ENCODE measurements around the gene EPSTI1.

EPSTI1 gene

DNA sequence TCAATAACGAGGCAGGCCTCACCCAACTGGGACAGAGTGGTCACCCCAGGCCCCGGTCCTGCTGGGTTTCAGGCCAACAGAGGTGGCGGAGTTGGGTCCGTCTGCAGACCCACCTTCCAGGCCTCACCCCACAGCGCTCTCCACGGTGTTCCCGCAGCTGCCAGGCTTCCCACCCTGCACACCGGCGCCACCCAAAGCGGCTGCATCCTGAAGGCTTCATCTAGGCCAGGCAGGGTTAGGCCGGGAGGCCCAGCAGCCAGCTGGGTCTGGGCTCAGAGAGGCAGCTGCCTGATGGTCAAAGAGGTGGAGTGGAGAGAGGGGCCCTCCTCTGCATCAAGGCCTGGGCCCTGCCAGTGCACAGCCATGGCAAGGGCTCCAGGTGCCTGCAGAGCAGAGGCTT lies 44.1 kb downstream of the EPSTI1 start:
- Histone ChIP-seq H3K4me3 (ENCODE audit: low read depth, low read length) (no peak overlapping the region), H3K27me3 (ENCODE audit: insufficient read depth, low read length) (no peaks in the 10 kb centered on the region), H3K4me1 (ENCODE audit: control insufficient read depth, insufficient read depth, low read length, unreplicated experiment) (peaks cover 8% of the 10 kb centered on the region), H3K36me3 (ENCODE audit: insufficient read depth, low read length) (peaks cover 40% of the 10 kb centered on the region), H3K79me2 (ENCODE audit: control insufficient read depth, insufficient read depth, low read length, unreplicated experiment) (peaks cover 3% of the 10 kb centered on the region), H3K27ac (ENCODE audit: low read depth, low read length) (no peak overlapping the region), H2AFZ (ENCODE audit: low read length, unreplicated experiment) (no peak overlapping the region)

DNA sequence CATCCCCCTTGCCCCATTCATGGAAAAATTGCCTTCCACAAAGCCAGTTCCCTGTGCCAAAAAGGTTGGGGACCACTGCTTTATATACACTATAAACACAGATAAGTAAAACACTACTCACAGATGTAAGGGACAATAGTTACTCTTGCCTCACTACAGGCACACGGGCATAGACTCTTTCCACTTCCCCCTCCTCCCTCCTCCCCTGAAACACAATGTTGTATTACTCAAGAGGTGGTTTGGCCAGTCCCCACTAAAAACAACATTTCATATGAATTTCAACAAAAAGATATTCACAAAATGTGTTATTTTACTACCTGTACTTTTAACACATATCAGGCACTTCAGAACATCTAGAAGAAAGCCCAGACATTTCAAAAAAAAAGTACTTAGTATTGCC lies 45.1 kb downstream of the EPSTI1 start:
- H3K4me1 ChIP-seq (ENCODE audit: control insufficient read depth, insufficient read depth, low read length, unreplicated experiment) = peaks cover 8% of the 10 kb centered on the region
- H3K36me3 ChIP-seq (ENCODE audit: insufficient read depth, low read length) = peaks cover 30% of the 10 kb centered on the region
- peaks cover 3% of the 10 kb centered on the region for H3K79me2 ChIP-seq (ENCODE audit: control insufficient read depth, insufficient read depth, low read length, unreplicated experiment)
- H3K4me3 ChIP-seq (ENCODE audit: low read depth, low read length) = no peak overlapping the region
- H2AFZ ChIP-seq (ENCODE audit: low read length, unreplicated experiment) = no peak overlapping the region
- H3K27me3 ChIP-seq (ENCODE audit: insufficient read depth, low read length) = no peaks in the 10 kb centered on the region
- H3K27ac ChIP-seq (ENCODE audit: low read depth, low read length) = no peak overlapping the region

DNA sequence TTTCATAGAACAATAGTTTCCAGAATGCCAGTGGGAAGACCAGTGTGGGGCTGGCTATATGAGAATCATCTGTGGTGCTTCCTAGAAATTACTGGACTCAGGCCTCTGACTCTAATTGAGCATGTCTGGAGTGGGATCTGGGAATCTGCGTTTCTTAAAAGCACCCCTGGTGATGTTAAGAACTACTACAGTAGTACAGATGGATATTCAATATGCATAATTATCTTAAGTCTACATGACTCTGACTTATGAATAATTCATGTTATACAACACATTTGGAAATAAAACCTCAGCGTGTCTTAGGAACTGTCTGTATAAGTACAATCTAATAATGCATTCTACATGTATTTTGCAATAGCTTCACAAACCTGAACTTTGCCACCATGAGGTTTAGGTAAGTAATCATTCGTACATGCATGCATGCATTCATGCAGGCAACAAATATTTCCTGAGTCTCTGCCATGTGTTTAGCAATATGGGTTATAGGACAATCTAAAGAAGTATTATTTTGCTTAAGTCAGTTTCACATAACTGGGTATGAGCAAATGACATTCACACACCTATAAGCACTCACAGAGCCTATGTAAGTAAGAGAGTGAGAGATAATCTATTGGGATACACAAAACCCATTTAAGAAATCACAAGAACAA lies 62.0 kb downstream of the EPSTI1 start:
- no peak overlapping the region for H3K27ac ChIP-seq (ENCODE audit: low read depth, low read length)
- H2AFZ ChIP-seq (ENCODE audit: low read length, unreplicated experiment) = no peak overlapping the region
- H3K27me3 ChIP-seq (ENCODE audit: insufficient read depth, low read length) = no peaks in the 10 kb centered on the region
- no peaks in the 10 kb centered on the region for H3K4me1 ChIP-seq (ENCODE audit: control insufficient read depth, insufficient read depth, low read length, unreplicated experiment)
- H3K4me3 ChIP-seq (ENCODE audit: low read depth, low read length) = no peak overlapping the region
- H3K36me3 ChIP-seq (ENCODE audit: insufficient read depth, low read length) = peaks cover 25% of the 10 kb centered on the region
- H3K79me2 ChIP-seq (ENCODE audit: control insufficient read depth, insufficient read depth, low read length, unreplicated experiment) = no peaks in the 10 kb centered on the region

DNA sequence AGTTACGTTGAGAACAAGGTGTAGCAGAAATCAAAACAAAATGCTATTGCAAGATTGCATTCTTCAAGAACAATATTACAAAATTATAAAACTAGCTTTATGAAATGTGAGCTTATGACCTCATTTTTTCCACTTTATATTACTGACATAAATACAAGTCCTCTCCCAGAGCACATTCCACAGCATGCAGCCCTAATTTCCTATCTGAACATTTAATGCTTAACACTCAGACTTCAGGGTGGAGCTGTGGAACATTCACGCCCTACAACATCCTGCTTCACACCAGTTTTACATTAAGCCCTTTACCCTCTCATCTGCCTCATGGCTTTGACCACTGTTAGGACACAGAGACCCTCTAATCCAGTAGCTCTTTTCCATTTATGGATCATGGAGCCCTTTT lies 65.5 kb downstream of the EPSTI1 start:
- no peak overlapping the region for H3K4me3 ChIP-seq (ENCODE audit: low read depth, low read length)
- H3K27ac ChIP-seq (ENCODE audit: low read depth, low read length) = no peak overlapping the region
- no peak overlapping the region for H2AFZ ChIP-seq (ENCODE audit: low read length, unreplicated experiment)
- H3K79me2 ChIP-seq (ENCODE audit: control insufficient read depth, insufficient read depth, low read length, unreplicated experiment) = no peaks in the 10 kb centered on the region
- peaks cover 16% of the 10 kb centered on the region for H3K36me3 ChIP-seq (ENCODE audit: insufficient read depth, low read length)
- no peaks in the 10 kb centered on the region for H3K4me1 ChIP-seq (ENCODE audit: control insufficient read depth, insufficient read depth, low read length, unreplicated experiment)
- no peaks in the 10 kb centered on the region for H3K27me3 ChIP-seq (ENCODE audit: insufficient read depth, low read length)

DNA sequence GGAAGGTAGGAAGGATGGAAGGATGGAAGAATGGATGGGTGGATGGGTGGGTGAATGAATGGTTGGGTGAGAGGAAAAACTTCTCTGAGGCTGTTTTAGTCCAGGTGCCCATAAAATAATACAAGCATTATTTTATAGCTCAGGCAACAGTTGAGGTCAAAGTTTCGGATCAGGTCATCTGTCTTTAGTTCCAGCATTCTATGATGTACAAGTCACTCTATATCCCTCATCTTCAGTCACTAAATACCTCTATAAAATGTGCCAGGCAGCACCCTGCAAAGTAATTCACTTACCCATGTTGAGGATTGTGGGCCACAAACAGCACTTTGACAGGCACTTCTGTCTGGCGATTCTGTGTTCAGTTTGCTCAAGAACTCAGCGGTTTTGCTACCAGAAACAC lies 66.0 kb downstream of the EPSTI1 start:
- Histone ChIP-seq H3K79me2 (ENCODE audit: control insufficient read depth, insufficient read depth, low read length, unreplicated experiment) (no peaks in the 10 kb centered on the region), H3K27ac (ENCODE audit: low read depth, low read length) (no peak overlapping the region), H3K4me1 (ENCODE audit: control insufficient read depth, insufficient read depth, low read length, unreplicated experiment) (no peaks in the 10 kb centered on the region), H3K4me3 (ENCODE audit: low read depth, low read length) (no peak overlapping the region), H2AFZ (ENCODE audit: low read length, unreplicated experiment) (no peak overlapping the region), H3K36me3 (ENCODE audit: insufficient read depth, low read length) (peaks cover 21% of the 10 kb centered on the region), H3K27me3 (ENCODE audit: insufficient read depth, low read length) (no peaks in the 10 kb centered on the region)

DNA sequence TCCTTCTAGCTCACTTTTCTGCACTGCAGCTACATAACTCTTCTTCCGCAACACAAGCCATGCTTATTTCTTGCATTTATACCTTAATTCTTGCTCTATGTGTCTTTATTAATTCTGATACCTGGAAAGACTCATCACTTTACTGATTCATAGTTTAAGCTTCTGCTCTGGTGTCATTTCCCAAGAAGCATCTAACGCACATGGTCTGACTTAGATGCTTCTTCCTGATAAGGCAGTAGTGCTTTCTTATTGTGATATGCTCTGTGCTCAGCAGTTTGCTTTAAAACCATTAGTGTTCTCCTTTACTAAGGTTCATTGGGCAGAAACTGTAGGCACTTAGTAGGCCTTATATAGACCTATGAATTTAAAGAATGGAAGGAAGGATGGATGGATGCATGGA lies 66.4 kb downstream of the EPSTI1 start:
- no peak overlapping the region for H3K27ac ChIP-seq (ENCODE audit: low read depth, low read length)

DNA sequence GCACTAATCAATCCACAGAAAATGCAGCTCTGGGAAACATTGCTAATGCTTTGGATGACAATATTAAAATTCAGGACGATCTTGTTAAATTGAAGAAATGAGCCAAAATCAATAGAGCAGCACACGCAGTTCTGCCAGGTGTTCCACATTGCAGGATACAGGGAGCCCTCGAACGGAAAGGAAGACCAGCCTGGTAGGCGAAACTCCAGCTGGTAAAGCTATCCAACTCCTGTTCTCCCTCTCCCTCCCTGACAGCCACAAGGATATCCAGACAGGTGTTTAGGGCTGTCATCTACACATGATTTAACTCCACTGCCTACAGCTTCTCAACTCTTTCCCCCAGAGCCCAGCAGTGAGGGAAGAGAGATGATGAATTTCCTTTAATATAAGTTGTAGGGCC lies 67.7 kb downstream of the EPSTI1 start:
- no peaks in the 10 kb centered on the region for H3K27me3 ChIP-seq (ENCODE audit: insufficient read depth, low read length)
- no peaks in the 10 kb centered on the region for H3K4me1 ChIP-seq (ENCODE audit: control insufficient read depth, insufficient read depth, low read length, unreplicated experiment)
- H3K4me3 ChIP-seq (ENCODE audit: low read depth, low read length) = no peak overlapping the region
- H3K36me3 ChIP-seq (ENCODE audit: insufficient read depth, low read length) = peaks cover 26% of the 10 kb centered on the region
- H2AFZ ChIP-seq (ENCODE audit: low read length, unreplicated experiment) = no peak overlapping the region
- H3K79me2 ChIP-seq (ENCODE audit: control insufficient read depth, insufficient read depth, low read length, unreplicated experiment) = no peaks in the 10 kb centered on the region
- no peak overlapping the region for H3K27ac ChIP-seq (ENCODE audit: low read depth, low read length)

More for the DNA sequence above, 66.4 kb downstream of the EPSTI1 start:
- peaks cover 24% of the 10 kb centered on the region for H3K36me3 ChIP-seq (ENCODE audit: insufficient read depth, low read length)
- no peak overlapping the region for H3K4me3 ChIP-seq (ENCODE audit: low read depth, low read length)
- H2AFZ ChIP-seq (ENCODE audit: low read length, unreplicated experiment) = no peak overlapping the region
- H3K27me3 ChIP-seq (ENCODE audit: insufficient read depth, low read length) = no peaks in the 10 kb centered on the region
- no peaks in the 10 kb centered on the region for H3K4me1 ChIP-seq (ENCODE audit: control insufficient read depth, insufficient read depth, low read length, unreplicated experiment)
- H3K79me2 ChIP-seq (ENCODE audit: control insufficient read depth, insufficient read depth, low read length, unreplicated experiment) = no peaks in the 10 kb centered on the region

DNA sequence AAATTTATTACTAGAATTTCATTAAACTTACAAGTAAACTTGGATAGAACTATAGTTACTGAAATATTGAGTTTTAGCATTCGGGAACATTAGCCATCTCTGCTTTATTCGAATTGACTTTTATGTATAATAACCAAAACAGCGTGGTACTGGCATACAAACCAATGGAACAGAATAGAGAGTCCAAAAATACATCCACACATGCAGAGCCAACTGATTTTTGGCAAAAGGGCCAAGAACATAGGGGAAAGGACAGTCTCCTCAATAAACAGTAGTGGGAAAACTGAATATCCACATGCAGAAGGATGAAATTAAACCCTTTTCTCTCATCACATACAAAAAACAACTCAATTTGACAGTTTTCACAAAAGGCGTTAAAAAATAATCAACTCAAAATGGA lies 84.3 kb downstream of the EPSTI1 start:
- Histone ChIP-seq H3K27ac (ENCODE audit: low read depth, low read length) (no peak overlapping the region), H3K79me2 (ENCODE audit: control insufficient read depth, insufficient read depth, low read length, unreplicated experiment) (no peaks in the 10 kb centered on the region), H3K4me3 (ENCODE audit: low read depth, low read length) (no peak overlapping the region), H2AFZ (ENCODE audit: low read length, unreplicated experiment) (no peak overlapping the region), H3K4me1 (ENCODE audit: control insufficient read depth, insufficient read depth, low read length, unreplicated experiment) (no peaks in the 10 kb centered on the region), H3K36me3 (ENCODE audit: insufficient read depth, low read length) (peaks cover 26% of the 10 kb centered on the region), H3K27me3 (ENCODE audit: insufficient read depth, low read length) (no peaks in the 10 kb centered on the region)

DNA sequence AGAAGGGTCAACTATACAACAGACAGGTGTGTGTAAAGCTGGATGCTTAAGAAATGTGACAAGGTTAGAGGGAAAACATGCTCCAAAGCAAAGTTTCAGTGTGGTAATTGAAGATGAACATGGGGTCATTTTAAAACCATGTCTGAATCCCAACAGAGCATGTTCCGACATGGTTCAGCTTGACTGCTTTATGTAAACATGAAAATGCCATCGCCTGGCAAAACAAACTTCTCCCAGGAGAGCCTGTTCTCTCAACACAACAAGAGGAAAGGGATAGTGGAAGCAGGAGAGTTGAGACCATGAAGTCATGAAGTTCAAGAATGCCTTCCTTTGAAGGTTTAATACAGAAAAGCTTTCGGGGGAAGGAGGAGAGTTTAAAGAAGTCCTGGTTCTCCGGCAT lies 85.8 kb downstream of the EPSTI1 start:
- Histone ChIP-seq H3K79me2 (ENCODE audit: control insufficient read depth, insufficient read depth, low read length, unreplicated experiment) (no peaks in the 10 kb centered on the region), H3K27me3 (ENCODE audit: insufficient read depth, low read length) (no peaks in the 10 kb centered on the region), H2AFZ (ENCODE audit: low read length, unreplicated experiment) (no peak overlapping the region), H3K36me3 (ENCODE audit: insufficient read depth, low read length) (peaks cover 25% of the 10 kb centered on the region), H3K4me1 (ENCODE audit: control insufficient read depth, insufficient read depth, low read length, unreplicated experiment) (no peaks in the 10 kb centered on the region), H3K27ac (ENCODE audit: low read depth, low read length) (no peak overlapping the region), H3K4me3 (ENCODE audit: low read depth, low read length) (no peak overlapping the region)

DNA sequence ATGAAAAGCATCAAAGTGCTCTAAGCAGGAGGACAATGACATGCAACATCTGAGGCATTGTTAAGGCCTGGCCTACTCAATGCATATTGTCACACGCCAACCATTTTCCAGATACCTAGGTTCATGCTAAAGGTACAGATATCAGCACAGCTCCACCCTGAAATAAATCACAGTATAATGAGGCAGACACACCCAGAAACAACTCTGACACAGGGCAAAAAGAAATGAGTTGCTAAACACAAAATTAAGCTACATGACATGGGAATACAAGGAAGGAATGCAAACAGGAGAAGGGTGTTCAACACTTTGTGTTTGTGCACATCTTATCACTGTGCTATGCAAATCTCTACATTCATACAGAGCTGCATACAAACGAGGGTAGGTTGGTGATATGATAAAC lies 86.5 kb downstream of the EPSTI1 start:
- Histone ChIP-seq H3K4me3 (ENCODE audit: low read depth, low read length) (no peak overlapping the region), H2AFZ (ENCODE audit: low read length, unreplicated experiment) (no peak overlapping the region), H3K79me2 (ENCODE audit: control insufficient read depth, insufficient read depth, low read length, unreplicated experiment) (no peaks in the 10 kb centered on the region), H3K36me3 (ENCODE audit: insufficient read depth, low read length) (peaks cover 31% of the 10 kb centered on the region), H3K4me1 (ENCODE audit: control insufficient read depth, insufficient read depth, low read length, unreplicated experiment) (no peaks in the 10 kb centered on the region), H3K27ac (ENCODE audit: low read depth, low read length) (no peak overlapping the region), H3K27me3 (ENCODE audit: insufficient read depth, low read length) (no peaks in the 10 kb centered on the region)

DNA sequence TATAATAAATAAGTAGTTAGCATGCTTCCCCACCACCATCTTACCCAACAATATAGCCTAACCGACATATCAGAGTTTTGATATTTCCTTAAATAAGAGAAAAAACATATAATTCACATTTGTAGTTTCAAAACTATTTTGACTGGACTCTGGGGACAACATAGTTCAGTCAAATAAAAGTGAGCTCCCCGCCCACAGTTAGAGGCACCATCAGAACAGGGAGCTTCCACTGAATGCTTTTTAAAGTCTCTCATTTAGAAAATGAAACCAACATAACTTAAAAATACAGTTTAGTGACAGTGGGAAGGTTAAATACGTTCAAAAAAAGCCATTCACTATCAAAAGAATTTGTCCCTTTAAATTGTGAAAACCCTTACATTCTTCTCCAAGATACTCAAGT lies 92.8 kb downstream of the EPSTI1 start:
- Histone ChIP-seq H2AFZ (ENCODE audit: low read length, unreplicated experiment) (no peak overlapping the region), H3K36me3 (ENCODE audit: insufficient read depth, low read length) (peaks cover 47% of the 10 kb centered on the region), H3K4me3 (ENCODE audit: low read depth, low read length) (no peak overlapping the region), H3K79me2 (ENCODE audit: control insufficient read depth, insufficient read depth, low read length, unreplicated experiment) (no peaks in the 10 kb centered on the region), H3K27me3 (ENCODE audit: insufficient read depth, low read length) (no peaks in the 10 kb centered on the region), H3K4me1 (ENCODE audit: control insufficient read depth, insufficient read depth, low read length, unreplicated experiment) (peaks cover 20% of the 10 kb centered on the region), H3K27ac (ENCODE audit: low read depth, low read length) (no peak overlapping the region)

Data from ACC112 (cell line).